Gastroesophageal sphincter (tissue), 3 donors: Measurements from ENCODE around the gene CLSTN1.

ENCODE experiments used
- CTCF ChIP-seq, 4 experiments: fragments of 200-600 bp in 2 of 4; fragments of 450-650 bp in 2 of 4; sonication (generic) in 1 of 4; IDR thresholded peaks; one replicate each; pipeline ENCODE4 v1.5.1; 2017 to 2019; ENCODE audit warnings: antibody characterized with exemption in 4 of 4, mild to moderate bottlenecking in 2 of 4, moderate library complexity in 2 of 4
- EP300 ChIP-seq: sonication (generic); formaldehyde crosslinking; IDR thresholded peaks from one replicate; pipeline ENCODE4 v1.6.1; 2017; ENCODE audit warnings: antibody characterized with exemption, mild to moderate bottlenecking
- POLR2A ChIP-seq, 2 donors: fragments of 450-650 bp; IDR thresholded peaks; one replicate each; pipeline ENCODE4 v1.6.1; 2017; ENCODE audit warnings: antibody characterized with exemption in 2 of 2, mild to moderate bottlenecking in 2 of 2, moderate library complexity in 1 of 2
- POLR2AphosphoS5 ChIP-seq: sonication (generic); formaldehyde crosslinking; IDR thresholded peaks from one replicate; pipeline ENCODE4 v1.6.1; 2017; ENCODE audit warnings: antibody characterized with exemption

GRCh38 chr1:9838946-9839345, 15.2 kb upstream of the CLSTN1 start:
- TF ChIP-seq CTCF (IDR thresholded peaks at IDR 0.05) (no peak), POLR2A (IDR thresholded peaks at IDR 0.05) (no peak), POLR2AphosphoS5 (no peak), EP300 (no peak)
